Measurements from ENCODE around the gene OOEP.

Gene OOEP

GRCh38 chr6:73340048-73340447 is 29.6 kb downstream of the OOEP start:
- TF ChIP-seq CREB1 (IDR thresholded peaks at IDR 0.05; ENCODE audit: low read depth) (no peak), RAD21 (IDR thresholded peaks at IDR 0.05; ENCODE audit: low read depth) (no peak), FOXM1 (IDR thresholded peaks at IDR 0.05; ENCODE audit: borderline replicate concordance, low read depth) (no peak), TEAD4 (IDR thresholded peaks at IDR 0.05) (no peak), ZBTB7A (IDR thresholded peaks at IDR 0.05; ENCODE audit: low read depth) (no peak), EP300 (IDR thresholded peaks at IDR 0.05; ENCODE audit: borderline replicate concordance) (no peak), USF1 (IDR thresholded peaks at IDR 0.05) (no peak), EGR1 (IDR thresholded peaks at IDR 0.05) (no peak), CEBPB (IDR thresholded peaks at IDR 0.05) (no peak), REST (IDR thresholded peaks at IDR 0.05; ENCODE audit: low read depth) (no peak), NFIC (IDR thresholded peaks at IDR 0.05) (no peak), MAX (IDR thresholded peaks at IDR 0.05) (no peak), TAF1 (IDR thresholded peaks at IDR 0.05; ENCODE audit: low read depth) (no peak), YY1 (IDR thresholded peaks at IDR 0.05; ENCODE audit: low read depth) (no peak), TCF12 (IDR thresholded peaks at IDR 0.05; ENCODE audit: low read depth) (no peak)

- TF ChIP-seq YY1 (IDR thresholded peaks at IDR 0.05; ENCODE audit: low read depth) (no peak), EP300 (IDR thresholded peaks at IDR 0.05; ENCODE audit: borderline replicate concordance) (no peak), EGR1 (IDR thresholded peaks at IDR 0.05) (no peak), USF1 (IDR thresholded peaks at IDR 0.05) (no peak), MAX (IDR thresholded peaks at IDR 0.05) (no peak), TEAD4 (IDR thresholded peaks at IDR 0.05) (no peak), RAD21 (IDR thresholded peaks at IDR 0.05; ENCODE audit: low read depth) (no peak)
Measured at GRCh38 chr6:73339340-73339739, 30.4 kb downstream of the OOEP start.

GRCh38 chr6:73329201-73329600 is 40.5 kb downstream of the OOEP start:
- TF ChIP-seq MAX (IDR thresholded peaks at IDR 0.05) (no peak), EGR1 (IDR thresholded peaks at IDR 0.05) (no peak), REST (IDR thresholded peaks at IDR 0.05; ENCODE audit: low read depth) (no peak), CEBPB (IDR thresholded peaks at IDR 0.05) (no peak), FOXM1 (IDR thresholded peaks at IDR 0.05; ENCODE audit: borderline replicate concordance, low read depth) (no peak), TAF1 (IDR thresholded peaks at IDR 0.05; ENCODE audit: low read depth) (no peak), RAD21 (IDR thresholded peaks at IDR 0.05; ENCODE audit: low read depth) (no peak), TEAD4 (IDR thresholded peaks at IDR 0.05) (no peak), TCF12 (IDR thresholded peaks at IDR 0.05; ENCODE audit: low read depth) (no peak), USF1 (IDR thresholded peaks at IDR 0.05) (no peak), YY1 (IDR thresholded peaks at IDR 0.05; ENCODE audit: low read depth) (no peak), EP300 (IDR thresholded peaks at IDR 0.05; ENCODE audit: borderline replicate concordance) (no peak), ZBTB7A (IDR thresholded peaks at IDR 0.05; ENCODE audit: low read depth) (no peak), CREB1 (IDR thresholded peaks at IDR 0.05; ENCODE audit: low read depth) (no peak), NFIC (IDR thresholded peaks at IDR 0.05) (no peak)

- TF ChIP-seq TAF1 (IDR thresholded peaks at IDR 0.05; ENCODE audit: low read depth) (no peak), EGR1 (IDR thresholded peaks at IDR 0.05) (no peak), TEAD4 (IDR thresholded peaks at IDR 0.05) (no peak), EP300 (IDR thresholded peaks at IDR 0.05; ENCODE audit: borderline replicate concordance) (no peak), MAX (IDR thresholded peaks at IDR 0.05) (no peak), FOXM1 (IDR thresholded peaks at IDR 0.05; ENCODE audit: borderline replicate concordance, low read depth) (no peak), USF1 (IDR thresholded peaks at IDR 0.05) (no peak), TCF12 (IDR thresholded peaks at IDR 0.05; ENCODE audit: low read depth) (no peak), REST (IDR thresholded peaks at IDR 0.05; ENCODE audit: low read depth) (no peak), ZBTB7A (IDR thresholded peaks at IDR 0.05; ENCODE audit: low read depth) (no peak), CREB1 (IDR thresholded peaks at IDR 0.05; ENCODE audit: low read depth) (no peak), CEBPB (IDR thresholded peaks at IDR 0.05) (no peak), NFIC (IDR thresholded peaks at IDR 0.05) (no peak)
Measured at GRCh38 chr6:73328790-73329189, 40.9 kb downstream of the OOEP start.

Data from Ishikawa (cell line).